HL-60 (cell line): ENCODE data around the gene SLC45A2.

Source experiments
- DNase-seq, 2 experiments: peaks; one replicate each; pipeline ENCODE4 v3.0.0-alpha.2; 2010 to 2020; ENCODE audit warnings: low read depth in 1 of 2, low spot score in 1 of 2
- H3K27ac ChIP-seq: fragments of 250-450 bp; sonication (Bioruptor Pico); replicated peaks from 2 replicates; pipeline ENCODE4 v1.5.1; 2020; ENCODE audit warnings: mild to moderate bottlenecking, moderate library complexity
- H3K27me3 ChIP-seq: fragments of 250-450 bp; sonication (Bioruptor Pico); 2 replicates; pipeline ENCODE4 v1.5.1; 2021; ENCODE audit warnings: mild to moderate bottlenecking, moderate library complexity; ENCODE audit not compliant: insufficient read depth, poor library complexity, severe bottlenecking
- H3K4me3 ChIP-seq: replicated peaks from 2 replicates; pipeline ENCODE4 v1.5.1; 2011; ENCODE audit warnings: mild to moderate bottlenecking, control low read depth, low read length; ENCODE audit not compliant: insufficient read depth
- CTCF ChIP-seq: IDR thresholded peaks from one replicate; pipeline ENCODE4 v1.5.1; 2011; ENCODE audit warnings: low read length, control low read depth, inconsistent platforms; ENCODE audit not compliant: insufficient read depth
- GABPA ChIP-seq: IDR thresholded peaks from 2 replicates; pipeline ENCODE4 v1.6.1; 2012; ENCODE audit warnings: low read depth
- POLR2AphosphoS5 ChIP-seq: IDR thresholded peaks from 2 replicates; pipeline ENCODE4 v1.6.1; 2012; ENCODE audit warnings: low read depth
- SPI1 ChIP-seq: IDR thresholded peaks from 2 replicates; pipeline ENCODE4 v1.6.1; 2012; ENCODE audit warnings: low read depth, mild to moderate bottlenecking, borderline replicate concordance
- TF ChIP-seq, protein P1 (sequence below): IDR thresholded peaks from 2 replicates; pipeline ENCODE4 v1.6.1; 2012; ENCODE audit warnings: low read depth; ENCODE audit not compliant: insufficient replicate concordance

The SLC45A2 gene

DNA sequence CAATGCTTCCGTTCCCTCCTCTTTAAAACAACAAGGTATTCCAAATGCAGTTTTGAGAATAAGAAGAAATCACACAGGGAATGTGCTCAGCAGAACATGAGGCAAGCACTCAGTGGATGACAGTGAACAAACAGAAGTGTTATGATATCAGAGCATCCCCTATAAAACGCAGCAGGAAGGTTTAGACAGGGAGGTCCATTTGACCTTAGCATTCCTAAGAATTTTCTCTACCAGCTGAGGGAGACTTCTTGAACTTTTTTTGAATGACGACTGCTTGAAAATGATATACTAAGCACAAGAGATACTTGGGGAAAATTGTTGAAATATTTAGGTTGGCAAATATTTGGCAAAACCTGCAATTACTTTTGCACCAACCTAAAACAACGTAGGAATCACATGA, 19.4 kb upstream of the SLC45A2 start:
- H3K27ac ChIP-seq: no peak overlapping the region
- no peak overlapping the region for H3K4me3 ChIP-seq
- DNase-seq: no peak
- TF ChIP-seq, protein P1, sequence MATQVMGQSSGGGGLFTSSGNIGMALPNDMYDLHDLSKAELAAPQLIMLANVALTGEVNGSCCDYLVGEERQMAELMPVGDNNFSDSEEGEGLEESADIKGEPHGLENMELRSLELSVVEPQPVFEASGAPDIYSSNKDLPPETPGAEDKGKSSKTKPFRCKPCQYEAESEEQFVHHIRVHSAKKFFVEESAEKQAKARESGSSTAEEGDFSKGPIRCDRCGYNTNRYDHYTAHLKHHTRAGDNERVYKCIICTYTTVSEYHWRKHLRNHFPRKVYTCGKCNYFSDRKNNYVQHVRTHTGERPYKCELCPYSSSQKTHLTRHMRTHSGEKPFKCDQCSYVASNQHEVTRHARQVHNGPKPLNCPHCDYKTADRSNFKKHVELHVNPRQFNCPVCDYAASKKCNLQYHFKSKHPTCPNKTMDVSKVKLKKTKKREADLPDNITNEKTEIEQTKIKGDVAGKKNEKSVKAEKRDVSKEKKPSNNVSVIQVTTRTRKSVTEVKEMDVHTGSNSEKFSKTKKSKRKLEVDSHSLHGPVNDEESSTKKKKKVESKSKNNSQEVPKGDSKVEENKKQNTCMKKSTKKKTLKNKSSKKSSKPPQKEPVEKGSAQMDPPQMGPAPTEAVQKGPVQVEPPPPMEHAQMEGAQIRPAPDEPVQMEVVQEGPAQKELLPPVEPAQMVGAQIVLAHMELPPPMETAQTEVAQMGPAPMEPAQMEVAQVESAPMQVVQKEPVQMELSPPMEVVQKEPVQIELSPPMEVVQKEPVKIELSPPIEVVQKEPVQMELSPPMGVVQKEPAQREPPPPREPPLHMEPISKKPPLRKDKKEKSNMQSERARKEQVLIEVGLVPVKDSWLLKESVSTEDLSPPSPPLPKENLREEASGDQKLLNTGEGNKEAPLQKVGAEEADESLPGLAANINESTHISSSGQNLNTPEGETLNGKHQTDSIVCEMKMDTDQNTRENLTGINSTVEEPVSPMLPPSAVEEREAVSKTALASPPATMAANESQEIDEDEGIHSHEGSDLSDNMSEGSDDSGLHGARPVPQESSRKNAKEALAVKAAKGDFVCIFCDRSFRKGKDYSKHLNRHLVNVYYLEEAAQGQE: no peak
- TF ChIP-seq GABPA: no peak
- no peak for TF ChIP-seq POLR2AphosphoS5
- TF ChIP-seq CTCF: no peak
- TF ChIP-seq SPI1: no peak
- no peaks in the 10 kb centered on the region for H3K27me3 ChIP-seq

DNA sequence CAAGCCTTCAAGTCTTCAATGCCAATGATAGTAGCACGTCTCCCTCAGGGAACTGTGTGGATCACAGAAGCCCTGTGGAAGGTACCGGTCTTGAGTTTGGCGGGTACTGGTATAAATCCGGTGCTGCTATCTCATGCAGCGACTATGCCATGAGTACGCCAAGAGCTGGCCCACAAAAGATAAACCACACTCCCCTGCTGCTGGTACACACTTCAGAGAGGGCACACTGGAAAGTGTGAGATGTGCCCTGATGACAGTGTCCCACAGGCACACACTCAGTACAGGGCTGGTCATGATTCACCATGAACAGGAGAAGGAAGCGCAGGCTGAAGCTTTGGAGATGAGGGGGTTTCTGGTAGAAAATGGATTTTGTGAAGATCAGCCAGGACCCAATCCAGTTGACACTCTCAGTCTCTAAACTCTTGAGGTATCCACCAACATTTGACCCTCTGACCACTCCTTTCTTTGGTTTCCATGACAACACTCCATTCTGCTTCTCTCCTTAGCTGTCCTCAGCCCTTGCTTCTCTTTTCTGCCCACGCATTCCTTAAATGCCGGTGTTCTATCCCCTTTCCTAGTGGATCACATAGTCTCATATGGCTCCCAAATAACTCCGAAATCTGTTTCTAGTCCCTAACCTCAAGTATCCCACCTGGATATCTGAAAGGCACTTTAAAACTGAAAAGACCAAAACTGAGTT, 18.3 kb upstream of the SLC45A2 start:
- H3K4me3 ChIP-seq: no peak overlapping the region
- no peaks in the 10 kb centered on the region for H3K27me3 ChIP-seq
- DNase-seq: no peak
- no peak overlapping the region for H3K27ac ChIP-seq
- TF ChIP-seq CTCF (no peak), SPI1 (no peak)

DNA sequence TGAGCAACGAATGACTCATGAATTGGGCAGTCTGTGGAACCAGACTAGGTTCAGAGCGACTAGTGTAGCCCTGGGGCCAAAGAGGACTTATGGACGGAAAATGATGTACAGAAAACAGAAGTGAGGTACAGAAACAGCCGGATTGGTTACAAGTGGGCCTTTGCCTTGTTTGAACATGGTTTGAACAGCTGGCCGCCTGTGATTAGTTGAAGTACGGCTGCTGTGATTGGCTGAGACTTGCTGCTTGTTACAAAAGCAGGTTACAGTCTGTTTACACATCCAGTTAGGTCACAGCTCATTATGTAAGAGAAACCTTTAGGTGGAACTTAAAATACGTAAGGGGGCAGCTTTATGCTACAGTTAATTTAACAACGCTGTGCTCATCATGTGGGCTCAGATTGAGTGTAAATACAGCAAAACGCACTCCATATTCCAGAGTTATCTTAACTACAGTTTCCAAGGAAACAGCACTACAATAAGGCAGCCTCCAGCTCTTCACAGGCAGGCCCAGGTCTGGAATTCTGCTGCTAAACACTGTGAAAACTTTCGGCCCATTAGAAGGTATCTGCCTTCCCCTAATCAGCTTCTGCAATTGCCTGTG, 16.8 kb upstream of the SLC45A2 start:
- no peak overlapping the region for H3K4me3 ChIP-seq
- no peaks in the 10 kb centered on the region for H3K27me3 ChIP-seq
- peak overlapping the region; percentile 40 for H3K27ac ChIP-seq
- peak in 1 of 2 experiments; percentile 35 for DNase-seq
- TF ChIP-seq SPI1 (no peak), POLR2AphosphoS5 (no peak)
- TF ChIP-seq, protein P1: no peak

- Histone ChIP-seq H3K27ac (no peak overlapping the region), H3K4me3 (no peak overlapping the region), H3K27me3 (no peaks in the 10 kb centered on the region)
- no peak for DNase-seq
- TF ChIP-seq CTCF (no peak), POLR2AphosphoS5 (no peak), GABPA (no peak), SPI1 (no peak)
- TF ChIP-seq, protein P1: no peak
Observed at GRCh38 chr5:33999978-34000377, 15.5 kb upstream of the SLC45A2 start.
